Mucosa of gallbladder (tissue), 1 donor: ENCODE measurements around the gene TRMT6. TPM values are rescaled to one million over a fixed set of nuclear protein-coding genes. Genes with fewer than 3 reads are reported as not detected.

Source experiments
- DNase-seq: peaks from one replicate; pipeline ENCODE4 v3.0.0-alpha.2; 2020; ENCODE audit warnings: low spot score
- total RNA-seq: library from RNA; stranded (reverse); gene quantifications from one replicate; pipeline ENCODE4 v1.2.1, GENCODE V29; 2021
- donor health status: DM: no; HTN: no; CAD: no.

TRMT6 gene
- total RNA-seq, 1 donor from 2014 or later = 6.0 TPM

DNA sequence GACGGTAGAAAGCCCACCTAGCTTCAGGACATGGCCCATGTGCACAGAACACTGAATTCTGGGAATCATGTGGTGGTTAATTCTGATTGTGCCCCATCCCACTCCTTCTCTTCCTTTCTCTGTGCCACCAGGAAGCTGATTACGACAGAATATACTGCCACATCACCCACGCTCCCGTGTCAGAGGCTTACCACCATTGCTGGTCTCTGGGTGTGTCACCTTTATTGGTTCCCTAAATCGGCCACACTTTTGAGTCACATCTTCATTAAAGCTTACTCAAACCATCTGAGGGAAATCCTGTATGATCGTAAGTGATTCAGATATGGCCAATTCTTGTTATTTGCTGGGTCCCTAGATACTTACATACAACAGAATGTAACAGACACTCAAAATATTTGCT is 3.1 kb downstream of the TRMT6 start:
- DNase-seq = no peak

DNA sequence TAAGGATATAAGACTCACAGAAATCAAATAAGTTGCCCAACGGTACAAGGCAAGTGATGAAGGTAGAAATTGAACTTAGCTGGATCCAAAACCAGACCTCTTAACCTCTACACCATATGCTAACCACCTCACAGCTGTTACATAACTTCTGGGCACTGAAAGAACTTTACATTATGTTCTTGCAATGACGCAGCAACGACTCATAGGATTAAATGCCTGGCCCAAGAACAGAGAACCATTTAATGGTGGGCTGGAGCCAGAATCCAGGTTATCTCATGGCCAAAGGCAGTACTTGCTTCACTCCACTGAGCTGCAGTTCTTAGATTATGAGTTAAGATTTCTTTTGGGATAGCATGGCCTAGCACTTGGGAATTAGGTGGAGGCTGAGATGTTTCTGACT is 4.4 kb downstream of the TRMT6 start:
- DNase-seq = no peak

DNA sequence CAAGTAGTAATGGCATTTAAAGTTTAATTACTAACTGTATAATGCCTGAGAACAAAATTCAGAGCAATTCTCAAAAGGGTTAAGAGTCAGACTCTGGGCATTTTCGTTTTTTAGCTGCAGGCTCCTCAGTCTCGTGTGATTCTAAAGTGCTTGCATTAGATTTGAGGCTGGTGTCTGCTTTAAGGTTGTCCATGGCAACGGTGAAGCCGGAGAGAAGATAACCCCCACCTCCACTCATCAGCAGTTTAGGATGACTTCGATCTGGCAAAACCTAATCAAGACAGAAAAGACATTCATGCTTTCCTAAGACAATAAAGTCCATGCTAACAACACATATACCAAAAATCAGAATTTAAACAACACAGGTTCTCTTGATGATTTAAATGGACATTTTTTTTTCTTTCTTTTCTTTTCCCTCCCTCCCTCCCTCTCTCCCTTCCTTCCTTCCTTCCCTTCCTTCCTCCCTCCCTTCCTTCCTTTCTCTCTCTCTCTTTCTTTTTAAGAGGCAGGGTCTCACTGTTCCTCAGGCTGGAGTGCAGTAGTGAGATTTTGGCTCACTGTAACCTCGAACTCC is 11.8 kb downstream of the TRMT6 start:
- no peak for DNase-seq

DNA sequence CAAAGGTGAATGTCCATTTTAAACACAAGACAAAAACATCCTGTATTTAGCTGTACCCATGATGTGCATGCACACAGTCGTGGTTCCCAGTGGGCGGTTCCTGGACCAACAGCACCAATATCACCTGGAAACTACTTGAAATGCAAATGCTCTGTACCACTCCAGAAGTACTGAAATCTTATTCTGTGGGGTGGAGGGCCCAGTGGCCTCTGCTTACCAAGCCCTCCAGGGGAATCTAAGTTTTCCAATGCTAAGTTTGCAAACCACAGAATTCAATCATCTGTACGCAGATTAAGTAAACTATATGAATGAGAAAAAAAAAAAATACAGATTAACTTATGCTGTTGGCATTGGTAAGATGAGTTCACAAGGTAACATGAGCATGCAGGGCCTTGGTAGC is 14.1 kb downstream of the TRMT6 start:
- no peak for DNase-seq

DNA sequence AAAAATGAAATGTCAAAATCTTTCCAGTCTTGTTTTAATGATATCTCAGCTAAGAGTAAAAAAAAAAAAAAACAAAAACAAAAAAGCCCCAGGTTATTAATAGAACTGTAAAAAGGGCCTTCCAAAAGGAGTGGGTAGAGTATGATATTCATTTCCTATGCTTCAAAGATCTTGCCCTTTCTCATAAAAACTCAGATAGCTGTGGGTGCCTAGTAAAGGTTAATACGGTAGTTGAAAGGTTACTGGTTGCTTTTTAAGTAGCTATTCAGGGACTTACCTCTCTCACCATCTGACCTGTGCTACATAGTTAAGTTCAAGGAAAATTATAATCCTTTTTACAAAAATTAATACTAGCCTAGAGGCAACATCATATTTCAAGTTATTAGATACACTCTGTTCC is 14.9 kb downstream of the TRMT6 start:
- DNase-seq = no peak

DNA sequence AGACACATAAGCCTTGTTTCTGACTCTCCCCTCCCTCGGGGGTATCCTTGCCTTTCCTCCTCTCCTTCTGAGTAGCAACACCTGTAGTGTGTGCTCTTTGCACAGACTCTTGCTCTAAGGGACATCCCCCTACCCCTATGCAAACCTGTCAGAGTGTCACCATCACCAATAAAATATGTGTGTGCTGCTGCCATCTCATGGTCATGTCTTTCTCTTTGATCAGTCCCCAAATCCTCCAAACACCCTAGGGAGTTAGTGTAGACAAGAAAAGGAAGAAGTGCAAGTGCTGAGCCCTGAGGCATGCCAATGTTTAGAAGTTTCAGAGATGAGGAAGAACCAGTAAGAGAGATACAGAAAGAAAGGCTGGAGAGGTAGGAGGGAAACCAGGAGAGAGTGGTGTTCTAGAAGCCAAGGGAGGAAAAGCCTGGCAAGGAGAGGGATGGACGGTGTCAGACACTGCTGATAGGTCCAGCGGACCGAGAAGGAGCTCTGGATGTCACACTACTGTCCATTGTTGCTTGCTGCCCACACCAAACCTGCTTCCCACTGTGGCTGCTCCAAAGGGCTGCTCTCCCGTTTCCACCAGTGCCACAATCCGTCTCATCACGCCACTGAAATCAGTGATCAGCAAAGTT is 16.4 kb downstream of the TRMT6 start:
- no peak for DNase-seq

DNA sequence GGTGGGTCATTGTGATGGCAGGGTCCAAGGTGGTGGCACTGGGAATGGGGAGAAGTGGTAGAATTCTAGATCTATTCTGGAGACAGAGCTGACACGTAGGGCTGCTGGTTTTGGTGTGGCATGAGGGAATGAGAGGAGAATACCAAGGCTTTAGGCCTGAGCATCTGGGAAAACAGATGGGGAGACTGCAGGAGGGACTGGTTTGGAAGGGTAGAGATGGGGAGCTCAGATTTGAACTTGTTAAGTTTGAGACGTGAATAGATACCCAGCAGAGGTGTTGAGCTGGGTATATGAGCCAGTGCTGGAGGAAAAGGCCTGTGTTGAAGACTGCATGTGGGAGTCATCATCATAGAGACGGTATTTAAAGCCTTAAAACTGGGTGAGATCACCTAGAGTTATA is 17.5 kb downstream of the TRMT6 start:
- DNase-seq = no peak

DNA sequence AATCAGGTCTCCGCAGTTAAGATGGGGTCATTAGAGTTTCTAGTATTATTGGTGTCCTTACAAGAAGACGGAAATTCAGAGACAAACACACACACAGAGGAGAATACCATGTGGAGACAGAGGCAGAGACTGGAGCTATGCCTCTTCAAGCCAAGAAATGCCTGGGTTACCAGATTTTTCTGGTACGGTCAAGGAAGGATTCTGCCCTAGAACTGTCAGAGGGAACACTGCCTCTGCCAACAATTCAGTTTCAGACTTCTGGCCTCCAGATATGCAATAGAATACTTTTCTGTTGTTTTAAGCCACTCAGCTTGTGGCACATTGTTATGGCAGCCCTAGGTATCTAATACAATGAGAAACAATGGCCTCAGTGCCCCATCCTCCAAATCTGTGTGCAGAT is 18.9 kb downstream of the TRMT6 start:
- no peak for DNase-seq

DNA sequence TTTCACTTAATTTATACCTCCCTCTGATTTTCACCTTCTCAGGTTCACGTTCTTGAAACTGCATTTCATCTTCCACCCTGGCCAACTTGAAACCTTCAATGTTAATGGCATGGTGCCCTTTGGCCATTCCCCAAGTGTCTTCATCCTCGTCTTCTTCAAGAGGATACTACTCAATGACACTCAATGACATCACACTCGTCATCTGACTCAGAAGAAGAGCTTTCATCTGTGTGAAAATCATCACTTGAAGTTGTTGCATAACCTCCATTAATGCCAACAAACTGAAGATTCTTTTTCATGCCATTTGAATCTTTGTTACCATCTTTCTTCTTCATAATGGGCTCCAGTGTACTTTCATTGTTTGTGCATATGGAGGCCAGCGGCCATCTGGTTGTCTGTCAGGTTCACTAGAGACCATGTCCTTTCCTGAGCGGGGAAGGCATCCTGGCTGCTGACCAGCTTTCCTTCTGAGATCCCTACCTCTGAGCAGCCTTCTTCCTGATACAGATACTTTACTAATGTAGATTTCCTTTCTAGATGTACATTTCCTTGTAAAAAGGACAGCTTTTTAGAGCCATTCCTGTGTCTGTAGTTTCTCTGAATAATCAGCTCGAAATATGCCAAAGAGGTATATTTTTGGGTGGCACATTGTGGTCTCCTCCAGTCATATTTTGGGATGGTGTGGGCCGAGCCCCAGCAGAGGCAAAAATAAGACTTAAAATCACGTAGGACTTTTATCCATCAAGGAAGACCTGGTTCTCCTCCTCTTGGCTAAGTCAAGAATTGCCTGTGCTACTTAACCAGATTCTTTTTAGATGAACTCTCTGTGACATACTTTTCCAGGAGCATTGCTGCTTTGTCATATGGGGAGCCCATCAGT is 21.3 kb downstream of the TRMT6 start:
- no peak for DNase-seq

DNA sequence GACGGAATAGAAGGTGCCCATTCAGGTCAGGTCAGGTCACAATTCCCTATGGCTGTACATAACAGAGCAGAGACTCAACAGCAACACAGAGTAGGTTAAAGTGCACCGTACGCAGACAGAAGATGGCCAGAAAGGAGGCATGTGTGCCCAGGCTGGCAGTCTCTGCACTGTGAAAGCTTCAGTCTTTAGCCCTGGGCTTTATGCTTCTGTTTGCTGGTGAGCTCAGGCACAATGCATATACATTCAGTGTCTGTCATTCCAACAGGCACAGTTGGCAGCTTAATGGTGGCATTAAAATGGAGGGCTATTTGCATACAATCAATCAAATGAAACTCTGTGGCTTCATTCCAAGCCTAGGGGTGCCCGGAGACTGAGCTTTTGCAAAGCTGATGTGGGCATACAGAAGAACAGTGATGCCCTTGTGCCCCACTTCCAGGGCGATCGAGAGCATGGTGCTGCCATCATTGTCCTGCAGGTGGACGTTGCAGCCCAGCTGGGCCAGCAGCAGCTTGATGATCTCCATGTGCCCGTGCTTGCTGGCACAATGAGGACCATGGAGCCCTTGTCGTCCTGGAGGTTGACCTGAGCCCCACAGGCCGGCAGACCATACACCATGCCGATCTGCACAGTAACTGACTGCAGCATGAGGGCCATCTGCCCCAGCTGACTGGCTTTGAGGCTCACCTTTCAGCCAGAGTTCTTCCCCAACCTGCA is 22.4 kb downstream of the TRMT6 start:
- DNase-seq = no peak

DNA sequence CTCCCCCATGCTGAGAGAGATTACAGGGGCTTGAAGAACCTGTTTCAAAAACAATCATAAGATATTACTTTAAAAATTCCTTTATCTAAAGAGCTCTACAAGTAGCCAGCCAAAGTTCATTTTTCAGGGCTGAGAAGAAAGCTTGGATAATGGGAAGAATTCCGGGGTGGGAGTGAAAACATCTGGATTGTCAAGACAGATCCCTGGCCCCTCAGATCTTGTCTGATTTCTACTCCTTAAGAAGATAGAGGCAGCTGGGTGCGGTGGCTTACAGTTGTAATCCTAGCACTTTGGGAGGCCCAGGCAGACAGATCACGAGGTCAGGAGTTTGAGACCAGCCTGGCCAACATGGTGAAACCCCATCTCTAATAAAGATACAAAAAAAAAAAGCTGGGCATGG is 24.8 kb downstream of the TRMT6 start:
- DNase-seq = no peak

DNA sequence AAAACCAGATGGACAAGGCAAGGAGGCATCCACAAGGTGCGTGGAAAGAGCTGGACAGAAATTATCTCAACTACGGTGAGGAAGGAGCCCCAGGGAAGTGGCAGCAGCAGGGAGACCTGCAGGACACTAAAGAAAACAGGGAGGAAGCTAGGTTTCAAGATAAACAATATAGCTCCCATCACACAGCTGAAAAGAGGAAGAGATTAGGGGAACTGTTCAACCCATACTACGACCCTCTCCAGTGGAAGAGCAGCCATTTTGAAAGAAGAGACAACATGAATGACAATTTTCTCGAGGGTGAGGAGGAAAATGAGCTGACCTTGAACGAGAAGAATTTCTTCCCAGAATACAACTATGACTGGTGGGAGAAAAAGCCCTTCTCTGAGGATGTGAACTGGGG is 26.8 kb downstream of the TRMT6 start:
- no peak for DNase-seq

DNA sequence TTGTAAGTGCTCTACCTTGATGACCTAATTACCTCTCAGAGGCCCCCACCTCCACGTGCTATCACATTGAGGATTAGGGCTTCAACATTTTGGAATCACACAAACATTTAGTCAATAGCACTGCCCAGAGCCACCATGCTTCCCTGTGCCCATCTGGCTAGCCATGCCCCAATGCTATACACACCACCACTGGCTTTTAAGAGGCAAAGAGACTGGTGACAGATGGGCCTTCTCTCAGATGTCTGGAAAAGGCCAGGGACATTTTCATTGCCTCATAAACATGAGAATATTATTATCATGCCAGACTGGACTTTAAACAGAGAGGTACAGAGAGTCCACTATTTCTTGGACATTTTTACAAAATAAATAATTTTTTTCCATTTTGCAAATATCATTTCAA is 29.8 kb downstream of the TRMT6 start:
- no peak for DNase-seq

DNA sequence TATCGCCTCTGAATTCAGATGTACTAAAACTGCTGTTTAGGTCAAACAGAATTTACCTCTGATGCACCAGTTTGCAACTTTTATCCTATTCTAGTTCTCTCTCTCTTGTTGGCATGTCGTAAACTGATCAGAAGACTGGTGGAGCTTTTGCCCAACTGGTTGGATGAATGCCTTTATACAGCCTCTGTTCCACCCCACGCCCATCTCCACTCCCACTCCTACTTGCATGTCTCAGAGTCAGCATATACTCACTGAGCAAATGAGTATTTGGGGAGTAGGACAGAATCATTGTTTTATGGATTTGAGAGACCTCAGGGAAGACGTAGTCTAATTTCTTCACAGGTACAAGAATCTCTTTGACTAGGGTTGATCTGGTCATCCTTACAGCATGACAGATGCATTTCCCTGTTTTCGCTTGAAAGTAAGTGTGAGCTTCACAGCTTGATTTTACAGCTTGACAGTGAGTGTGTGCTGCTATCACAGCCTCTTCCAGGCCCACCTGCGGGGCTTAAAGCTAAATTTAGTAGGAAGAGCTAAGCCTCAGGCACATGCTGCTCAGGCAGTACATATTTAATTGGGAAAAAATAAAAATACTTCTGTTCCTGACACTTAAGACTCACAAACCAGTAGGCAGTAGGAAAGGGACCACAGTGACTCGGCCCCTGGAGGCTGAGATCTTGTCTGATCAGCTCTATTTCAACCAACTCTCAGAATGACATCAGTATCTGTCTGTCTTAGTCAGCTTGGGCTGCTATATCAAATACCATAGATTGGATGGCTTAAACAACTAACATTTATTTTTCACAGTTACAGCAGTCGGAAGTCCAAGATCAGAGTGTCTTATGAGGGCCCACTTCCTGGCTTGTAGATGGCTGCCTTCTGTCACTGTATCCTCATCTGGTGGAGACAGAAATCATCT is 30.4 kb downstream of the TRMT6 start:
- DNase-seq = no peak

DNA sequence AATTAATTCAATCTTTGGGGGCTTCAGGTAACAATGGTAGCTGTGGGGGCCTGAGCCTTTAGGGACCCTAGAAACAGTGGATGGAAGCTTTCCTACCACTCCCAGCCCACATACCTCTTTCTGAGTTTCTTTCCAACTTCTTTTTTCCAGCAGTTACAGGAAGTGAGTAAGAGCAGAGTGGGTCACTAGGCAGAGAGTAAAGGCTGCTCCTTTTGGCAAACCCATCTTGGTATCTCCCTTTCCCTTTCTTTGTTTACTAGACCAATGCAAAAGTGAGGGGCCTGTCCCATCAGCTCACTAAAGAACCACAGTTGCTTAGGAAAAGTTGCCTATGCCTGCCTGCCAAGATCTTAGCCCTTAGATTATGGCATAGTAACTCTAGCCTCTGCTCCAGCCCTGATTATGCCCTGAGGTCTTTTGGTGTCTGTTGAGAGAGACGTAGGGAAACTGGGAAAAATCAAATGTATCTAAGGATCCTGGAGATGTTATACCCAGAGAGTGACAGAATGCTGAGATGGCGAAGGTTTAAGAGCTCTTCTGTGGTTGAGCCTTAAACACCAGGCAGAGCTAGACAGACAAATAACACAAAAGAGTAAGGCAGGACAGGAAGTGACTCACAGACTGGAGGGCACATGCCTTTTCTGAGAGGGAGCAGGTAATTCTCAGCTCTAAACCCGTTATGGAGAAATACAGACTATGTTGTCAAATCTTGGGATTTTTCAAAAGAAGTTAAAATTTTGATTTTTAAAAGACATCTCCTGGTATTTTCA is 31.3 kb downstream of the TRMT6 start:
- DNase-seq = no peak

DNA sequence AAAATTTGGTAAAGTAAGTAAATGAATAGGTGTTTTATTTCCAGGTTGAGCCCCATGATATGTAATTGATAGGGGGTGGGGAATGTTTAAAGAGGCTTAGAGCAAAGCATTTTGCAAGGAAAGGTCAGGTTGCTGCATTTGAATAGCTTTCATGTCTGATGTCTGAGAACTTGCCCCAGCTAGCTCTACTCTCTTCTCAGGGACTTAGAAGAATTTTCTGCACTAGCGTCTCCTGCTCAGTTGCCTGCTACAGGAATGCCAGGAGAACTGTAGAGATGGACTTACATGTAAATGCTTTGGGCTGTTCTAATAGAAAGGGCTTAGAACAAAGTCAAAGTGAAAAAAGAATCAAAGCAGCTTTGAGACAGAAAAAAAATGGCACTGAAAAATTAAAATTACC is 35.5 kb downstream of the TRMT6 start:
- no peak for DNase-seq

DNA sequence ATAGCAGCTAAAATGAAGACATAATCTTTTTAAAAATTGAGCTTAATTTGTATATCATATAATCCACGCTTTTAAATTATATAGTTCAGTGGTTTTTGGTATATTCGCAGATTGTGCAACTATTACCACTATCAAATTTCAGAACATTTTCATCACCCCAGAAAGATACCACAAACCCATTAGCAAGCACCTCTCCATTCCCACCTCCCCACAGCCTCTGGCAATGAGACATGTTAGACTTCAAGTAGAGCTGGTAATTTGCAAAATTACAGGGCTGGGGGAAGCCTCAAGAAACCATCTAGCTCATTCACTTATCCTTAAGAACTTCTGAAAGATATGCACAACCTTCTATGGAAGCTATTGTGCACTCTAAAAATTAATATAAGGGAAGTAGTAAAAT is 37.2 kb downstream of the TRMT6 start:
- DNase-seq = no peak

DNA sequence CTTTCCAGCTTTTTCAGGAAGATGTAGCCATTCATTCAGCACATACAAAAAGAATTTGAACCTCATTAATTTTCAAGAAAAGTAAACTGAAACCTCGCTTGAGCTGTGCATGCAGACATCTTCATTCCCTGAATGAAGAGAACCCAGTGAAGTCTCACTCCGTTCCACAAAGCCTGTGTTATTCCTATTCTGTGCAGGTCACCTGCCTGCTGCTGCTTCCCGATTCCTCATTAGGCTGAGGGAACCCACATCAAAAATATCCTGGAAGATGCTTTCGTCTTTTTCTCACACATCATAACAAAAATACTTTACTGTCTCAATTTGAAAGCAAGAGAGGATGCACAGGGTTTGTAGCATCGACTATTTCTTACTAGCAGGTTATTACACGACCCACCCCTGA is 40.1 kb downstream of the TRMT6 start:
- no peak for DNase-seq

DNA sequence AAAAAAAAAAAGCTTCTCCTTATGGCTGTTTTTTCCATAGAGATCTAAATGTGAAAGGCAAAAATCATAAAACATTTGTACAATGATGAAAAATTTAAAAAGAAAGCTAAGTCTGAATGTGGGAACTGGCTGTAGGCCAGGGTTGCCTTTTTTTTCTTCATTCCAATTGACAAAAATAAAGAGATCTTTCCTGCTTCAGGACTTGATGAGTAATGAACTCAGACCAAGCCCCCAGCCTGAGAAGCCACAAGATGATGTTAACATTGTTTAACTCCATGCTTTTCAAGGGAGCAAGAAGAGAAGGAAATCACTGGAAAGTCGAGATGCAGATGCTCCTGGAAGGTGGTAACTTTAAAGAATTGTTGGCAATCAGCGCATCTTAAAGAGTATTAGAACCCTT is 41.4 kb downstream of the TRMT6 start:
- DNase-seq = no peak

DNA sequence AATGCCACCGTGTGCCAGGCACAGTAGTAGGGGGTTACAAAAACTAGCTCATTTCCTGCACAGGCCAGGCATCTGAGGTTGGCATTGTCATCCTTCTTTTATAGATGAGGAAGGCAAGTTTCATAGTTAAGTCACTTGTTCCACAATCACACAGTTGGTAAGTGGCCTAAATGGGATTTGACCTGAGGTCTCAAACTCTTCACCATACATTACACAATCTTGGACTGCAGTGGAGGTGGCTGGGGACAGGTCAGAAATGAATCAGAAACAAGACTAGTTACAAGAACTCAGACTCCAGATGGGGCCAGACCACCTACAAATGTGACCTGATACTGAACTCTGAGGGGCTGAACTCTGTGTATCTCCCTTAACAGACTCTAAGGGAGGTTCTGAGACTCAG is 49.4 kb downstream of the TRMT6 start:
- DNase-seq = no peak

DNA sequence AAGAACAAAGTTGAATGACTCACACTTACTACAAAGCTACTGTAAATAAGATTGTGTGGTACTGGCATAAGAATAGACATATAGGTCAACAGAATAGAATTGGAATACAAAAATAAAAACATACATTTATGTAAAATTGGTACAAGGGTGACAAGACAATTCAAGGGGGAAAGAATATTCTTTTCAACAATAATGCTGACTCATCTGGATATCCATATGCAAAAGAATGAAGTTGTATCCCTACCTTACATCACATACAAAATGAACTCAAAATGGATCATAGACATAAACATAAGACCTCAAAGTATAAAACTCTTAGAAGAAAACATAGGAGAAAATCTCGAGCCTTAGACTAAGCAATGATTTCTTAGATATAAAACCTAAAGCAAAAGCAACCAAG is 50.9 kb downstream of the TRMT6 start:
- no peak for DNase-seq
